ENCODE results near the gene LOXHD1.

The LOXHD1 gene

GRCh38 chr18:46649071-46649862, 7.8 kb downstream of the LOXHD1 start:
- Histone ChIP-seq H3K4me3 (ENCODE audit: low read depth in 1 of 2, low read length in 2 of 2) (no peak overlapping the region), H4K20me1 (ENCODE audit: insufficient read depth, low read length) (no peaks in the 10 kb centered on the region), H3K9me3 (ENCODE audit: insufficient read depth, low read length, severe bottlenecking) (no peaks in the 10 kb centered on the region), H3K79me2 (ENCODE audit: insufficient read depth, low read length) (no peaks in the 10 kb centered on the region), H3K4me1 (ENCODE audit: insufficient read depth, low read length) (no peaks in the 10 kb centered on the region), H3K9ac (ENCODE audit: low read depth, low read length) (no peak overlapping the region), H3K27me3 (ENCODE audit: insufficient read depth, low read length, poor library complexity) (no peaks in the 10 kb centered on the region), H3K27ac (ENCODE audit: low read length) (no peak overlapping the region), H3K4me2 (ENCODE audit: insufficient read depth, low read length) (no peak overlapping the region), H3K36me3 (ENCODE audit: insufficient read depth, low read length) (no peaks in the 10 kb centered on the region), H2AFZ (ENCODE audit: low read depth, low read length) (no peak overlapping the region)
- TF ChIP-seq EZH2 (IDR thresholded peaks at IDR 0.05; ENCODE audit: borderline replicate concordance, low read depth, low read length, severe bottlenecking) (no peak), CTCF (IDR thresholded peaks at IDR 0.05; ENCODE audit: borderline replicate concordance, extremely low read depth, low read length, poor library complexity, severe bottlenecking) (no peak)
- ATAC-seq (ENCODE audit: insufficient read depth, low read depth) (no peak), DNase-seq (no peak)

DNA sequence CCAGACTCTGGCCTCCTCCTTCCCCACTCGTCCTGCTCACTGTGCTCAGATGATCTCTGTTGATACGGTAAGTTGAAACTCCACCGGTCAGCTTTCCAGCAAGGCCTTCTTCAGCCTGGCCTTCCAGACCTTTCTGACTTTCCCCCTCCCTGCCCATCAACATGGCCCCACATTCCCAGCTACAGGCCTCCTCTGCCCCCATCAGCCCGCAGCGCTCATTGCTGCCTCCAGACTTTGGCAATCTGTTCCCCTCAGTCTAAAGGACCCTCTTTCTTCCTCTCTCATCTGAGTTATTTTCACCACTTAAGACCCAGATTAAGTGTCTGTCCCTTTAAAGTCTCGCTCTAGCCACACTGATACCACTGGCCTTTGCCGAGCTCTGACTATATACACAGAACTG, 10.6 kb downstream of the LOXHD1 start:
- no peak overlapping the region for H3K4me2 ChIP-seq (ENCODE audit: insufficient read depth, low read length)
- no peak overlapping the region for H2AFZ ChIP-seq (ENCODE audit: low read depth, low read length)
- no peaks in the 10 kb centered on the region for H3K36me3 ChIP-seq (ENCODE audit: insufficient read depth, low read length)
- peak; percentile 14 for TF ChIP-seq CTCF (IDR thresholded peaks at IDR 0.05; ENCODE audit: borderline replicate concordance, extremely low read depth, low read length, poor library complexity, severe bottlenecking)
- no peak for TF ChIP-seq EZH2 (IDR thresholded peaks at IDR 0.05; ENCODE audit: borderline replicate concordance, low read depth, low read length, severe bottlenecking)
- DNase-seq = no peak
- H3K9me3 ChIP-seq (ENCODE audit: insufficient read depth, low read length, severe bottlenecking) = no peaks in the 10 kb centered on the region
- no peak overlapping the region for H3K9ac ChIP-seq (ENCODE audit: low read depth, low read length)
- ATAC-seq (ENCODE audit: insufficient read depth, low read depth) = no peak
- no peaks in the 10 kb centered on the region for H3K4me1 ChIP-seq (ENCODE audit: insufficient read depth, low read length)
- no peak overlapping the region for H3K27ac ChIP-seq (ENCODE audit: low read length)
- H3K4me3 ChIP-seq (ENCODE audit: low read depth in 1 of 2, low read length in 2 of 2) = no peak overlapping the region
- H3K27me3 ChIP-seq (ENCODE audit: insufficient read depth, low read length, poor library complexity) = no peaks in the 10 kb centered on the region
- H3K79me2 ChIP-seq (ENCODE audit: insufficient read depth, low read length) = no peaks in the 10 kb centered on the region
- H4K20me1 ChIP-seq (ENCODE audit: insufficient read depth, low read length) = no peaks in the 10 kb centered on the region

GRCh38 chr18:46642561-46642960, 14.5 kb downstream of the LOXHD1 start:
- no peak for TF ChIP-seq CTCF (IDR thresholded peaks at IDR 0.05; ENCODE audit: borderline replicate concordance, extremely low read depth, low read length, poor library complexity, severe bottlenecking)
- TF ChIP-seq EZH2 (IDR thresholded peaks at IDR 0.05; ENCODE audit: borderline replicate concordance, low read depth, low read length, severe bottlenecking) = no peak
- no peaks in the 10 kb centered on the region for H3K36me3 ChIP-seq (ENCODE audit: insufficient read depth, low read length)
- H3K79me2 ChIP-seq (ENCODE audit: insufficient read depth, low read length) = no peaks in the 10 kb centered on the region
- no peaks in the 10 kb centered on the region for H3K4me1 ChIP-seq (ENCODE audit: insufficient read depth, low read length)
- no peaks in the 10 kb centered on the region for H3K9me3 ChIP-seq (ENCODE audit: insufficient read depth, low read length, severe bottlenecking)
- no peak overlapping the region for H3K27ac ChIP-seq (ENCODE audit: low read length)
- no peak for DNase-seq
- H3K4me2 ChIP-seq (ENCODE audit: insufficient read depth, low read length) = no peak overlapping the region
- ATAC-seq (ENCODE audit: insufficient read depth, low read depth) = no peak
- no peak overlapping the region for H2AFZ ChIP-seq (ENCODE audit: low read depth, low read length)
- H3K4me3 ChIP-seq (ENCODE audit: low read depth in 1 of 2, low read length in 2 of 2) = no peak overlapping the region
- no peaks in the 10 kb centered on the region for H4K20me1 ChIP-seq (ENCODE audit: insufficient read depth, low read length)
- no peaks in the 10 kb centered on the region for H3K27me3 ChIP-seq (ENCODE audit: insufficient read depth, low read length, poor library complexity)
- H3K9ac ChIP-seq (ENCODE audit: low read depth, low read length) = no peak overlapping the region
